Activated T-cell treated with anti-CD3 and anti-CD28 coated beads for 48 hours (primary cell): Measurements from ENCODE around the gene MAGED2.
"Not testable (repeated sequence)": the region's sequence is repeated elsewhere in the genome, so short reads cannot be mapped to it uniquely, and the experiment has no call there.

Experiments used
- DNase-seq: peaks from one replicate; pipeline ENCODE4 v3.0.0-alpha.2; 2020; ENCODE audit warnings: low read depth

Gene MAGED2

GRCh38 chrX:54819201-54819600 is 11.7 kb downstream of the MAGED2 start:
- DNase-seq: no peak

- no peak for DNase-seq
Observed at GRCh38 chrX:54820737-54821136, 13.2 kb downstream of the MAGED2 start.

GRCh38 chrX:54821310-54821709 is 13.8 kb downstream of the MAGED2 start:
- DNase-seq: no peak

GRCh38 chrX:54824195-54824594 is 16.6 kb downstream of the MAGED2 start:
- DNase-seq: no peak

- DNase-seq: no peak
Observed at GRCh38 chrX:54824722-54825121, 17.2 kb downstream of the MAGED2 start.

GRCh38 chrX:54825716-54826438 is 18.3 kb downstream of the MAGED2 start:
- peak; percentile 1 for DNase-seq

GRCh38 chrX:54826598-54826997 is 19.1 kb downstream of the MAGED2 start:
- DNase-seq: no peak

GRCh38 chrX:54838583-54838982 is 31.0 kb downstream of the MAGED2 start:
- no peak for DNase-seq

GRCh38 chrX:54841184-54841874 is 33.8 kb downstream of the MAGED2 start:
- DNase-seq: not testable (repeated sequence)

GRCh38 chrX:54842607-54843006 is 35.1 kb downstream of the MAGED2 start:
- no peak for DNase-seq

GRCh38 chrX:54843050-54843449 is 35.5 kb downstream of the MAGED2 start:
- no peak for DNase-seq

- not testable (repeated sequence) for DNase-seq
Observed at GRCh38 chrX:54847700-54848099, 40.2 kb downstream of the MAGED2 start.

- DNase-seq: no peak
Observed at GRCh38 chrX:54865208-54865607, 57.7 kb downstream of the MAGED2 start.
